Pons (tissue), 1 donor: ENCODE measurements around the gene MUC6.

Source experiments
- DNase-seq: peaks from one replicate; pipeline ENCODE4 v3.0.0-alpha.2; 2016; ENCODE audit warnings: low spot score

Gene MUC6

GRCh38 chr11:1052133-1053011 is 15.9 kb upstream of the MUC6 start:
- no peak for DNase-seq

- DNase-seq = no peak
Measured at GRCh38 chr11:1051356-1052132, 15.0 kb upstream of the MUC6 start.

GRCh38 chr11:1050581-1051355 is 14.2 kb upstream of the MUC6 start:
- DNase-seq = peak; percentile 17

GRCh38 chr11:1049911-1050580 is 13.5 kb upstream of the MUC6 start:
- DNase-seq = no peak

GRCh38 chr11:1049431-1049891 is 12.9 kb upstream of the MUC6 start:
- no peak for DNase-seq

GRCh38 chr11:1049071-1049405 is 12.5 kb upstream of the MUC6 start:
- no peak for DNase-seq

- no peak for DNase-seq
Measured at GRCh38 chr11:1048375-1049070, 12.0 kb upstream of the MUC6 start.

GRCh38 chr11:1047595-1048156 is 11.2 kb upstream of the MUC6 start:
- no peak for DNase-seq

GRCh38 chr11:1044160-1044559 is 7.6 kb upstream of the MUC6 start:
- no peak for DNase-seq

- no peak for DNase-seq
Measured at GRCh38 chr11:1043563-1044096, 7.1 kb upstream of the MUC6 start.

- DNase-seq = no peak
Measured at GRCh38 chr11:1042626-1043562, 6.4 kb upstream of the MUC6 start.

- DNase-seq = no peak
Measured at GRCh38 chr11:1041936-1042608, 5.6 kb upstream of the MUC6 start.

GRCh38 chr11:1041471-1041870 is 5.0 kb upstream of the MUC6 start:
- DNase-seq = no peak

GRCh38 chr11:1041149-1041467 is 4.6 kb upstream of the MUC6 start:
- DNase-seq = no peak

GRCh38 chr11:1040428-1041148 is 4.1 kb upstream of the MUC6 start:
- no peak for DNase-seq

- DNase-seq = no peak
Measured at GRCh38 chr11:1039481-1040427, 3.2 kb upstream of the MUC6 start.

- DNase-seq = no peak
Measured at GRCh38 chr11:1038921-1039320, 2.4 kb upstream of the MUC6 start.
